ENCODE measurements around the gene C12orf54.
A peak's percentile ranks its signal among the peaks of the same experiment; 100 is the strongest.
"Not testable (repeated sequence)": the region's sequence is repeated elsewhere in the genome, so short reads cannot be mapped to it uniquely, and the experiment has no call there.

C12orf54 gene

DNA sequence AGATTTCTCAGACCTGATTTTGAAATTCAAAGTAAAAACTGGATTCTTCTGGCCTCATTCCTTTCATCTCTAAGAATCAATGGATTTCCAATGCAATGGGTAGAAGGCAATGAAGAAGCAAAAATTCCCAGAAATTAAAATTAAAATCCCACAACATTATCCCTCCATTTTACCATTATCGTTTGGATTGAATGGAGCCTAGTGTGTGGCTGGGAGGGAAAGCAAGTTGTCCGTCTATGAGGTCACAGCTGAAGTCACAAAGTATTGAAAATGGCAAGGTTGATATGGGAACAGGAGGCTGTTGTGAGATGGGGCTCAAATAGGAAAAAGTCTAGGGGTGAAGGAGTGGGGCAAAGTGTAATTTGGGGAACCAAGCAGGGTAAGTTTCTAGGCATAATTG lies at the start of gene C12orf54:
TSS of gene C12orf54 (plus strand) at position 301 of the 400 bp plus-strand sequence. CDS start 799 bp downstream, outside the sequence.
- no peak for DNase-seq (ENCODE audit: low spot score)

DNA sequence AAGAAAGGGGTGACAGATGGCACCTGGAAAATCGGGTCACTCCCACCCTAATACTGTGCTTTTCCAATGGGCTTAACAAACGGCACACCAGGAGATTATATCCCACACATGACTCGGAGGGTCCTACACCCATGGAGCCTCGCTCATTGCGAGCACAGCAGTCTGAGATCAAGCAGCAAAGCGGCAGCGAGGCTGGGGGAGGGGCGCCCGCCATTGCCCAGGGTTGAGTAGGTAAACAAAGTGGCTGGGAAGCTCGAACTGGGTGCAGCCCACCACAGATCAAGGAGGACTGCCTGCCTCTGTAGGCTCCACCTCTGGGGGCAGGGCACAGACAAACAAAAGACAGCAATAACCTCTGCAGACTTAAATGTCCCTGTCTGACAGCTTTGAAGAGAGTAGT lies 48.3 kb upstream of the C12orf54 start:
- DNase-seq (ENCODE audit: low spot score), result not testable (repeated sequence)

DNA sequence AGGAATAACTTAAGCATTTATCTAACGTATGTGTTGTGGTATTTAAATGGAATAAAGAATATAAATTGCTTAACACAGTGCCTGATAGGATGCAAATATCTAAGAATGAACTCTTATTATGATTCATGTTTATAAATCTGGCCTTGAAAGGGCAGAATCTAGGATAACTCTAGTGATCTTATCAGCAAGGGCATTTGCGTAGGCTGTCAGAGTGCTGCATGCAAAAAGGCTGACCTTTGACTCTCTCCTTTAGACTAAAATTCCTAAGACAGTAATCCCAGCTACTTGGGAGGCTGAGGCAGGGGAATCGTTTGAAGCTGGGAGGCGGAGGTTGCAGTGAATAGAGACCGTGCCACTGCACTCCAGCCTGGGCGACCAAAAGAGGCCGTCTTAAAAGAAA lies 41.2 kb upstream of the C12orf54 start:
- DNase-seq (ENCODE audit: low spot score), result no peak

DNA sequence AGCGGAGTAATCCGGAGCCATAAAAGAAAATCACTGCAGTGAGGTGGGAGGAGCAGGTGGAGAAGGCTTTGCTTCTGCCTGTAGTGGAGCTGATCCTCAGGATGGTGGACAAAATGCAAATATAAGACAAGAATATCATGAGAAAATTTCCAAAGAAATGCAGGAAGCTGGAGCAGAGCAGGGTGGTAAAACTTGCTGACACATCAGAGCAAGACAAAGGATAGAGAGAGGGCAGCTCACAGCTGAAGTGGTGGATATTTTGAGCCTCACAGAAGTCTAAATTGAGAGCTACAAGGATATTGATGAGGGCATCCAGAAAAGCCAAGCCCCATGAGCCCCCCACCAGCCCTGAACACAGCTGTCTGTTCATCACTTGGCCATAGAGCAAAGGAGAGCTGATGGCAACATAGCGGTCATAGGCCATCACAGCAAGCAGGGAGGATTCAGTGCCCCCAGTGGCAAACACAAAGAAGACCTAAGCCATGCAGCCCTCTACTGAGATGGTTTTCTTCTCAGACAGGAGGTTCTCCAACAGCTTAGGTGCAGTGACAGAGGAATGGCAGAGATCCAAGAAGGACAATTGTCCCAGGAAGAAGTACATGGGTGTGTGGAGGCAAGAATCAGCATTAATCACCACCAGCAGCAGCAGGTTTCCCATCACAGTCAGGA lies 40.0 kb upstream of the C12orf54 start:
- DNase-seq (ENCODE audit: low spot score), result no peak

DNA sequence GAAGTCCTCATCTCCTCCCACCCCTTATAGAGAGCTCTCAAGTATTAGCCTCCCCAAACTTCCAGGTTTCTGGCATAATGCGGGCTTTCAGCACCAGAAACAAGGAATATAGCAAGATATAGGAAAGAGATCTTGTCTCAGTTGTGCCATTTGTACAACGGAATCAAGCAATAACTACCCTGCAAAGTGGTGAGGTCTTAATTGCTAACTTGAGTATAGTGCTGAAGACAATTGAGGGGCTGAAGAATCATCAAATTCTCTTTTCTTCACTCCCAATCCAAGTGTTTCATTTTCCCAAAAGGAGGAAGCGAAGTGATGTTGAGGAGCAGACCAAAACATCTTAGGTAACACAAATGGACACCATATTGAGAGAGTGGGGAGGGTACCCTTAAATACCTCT lies 36.8 kb upstream of the C12orf54 start:
- DNase-seq (ENCODE audit: low spot score), result no peak

DNA sequence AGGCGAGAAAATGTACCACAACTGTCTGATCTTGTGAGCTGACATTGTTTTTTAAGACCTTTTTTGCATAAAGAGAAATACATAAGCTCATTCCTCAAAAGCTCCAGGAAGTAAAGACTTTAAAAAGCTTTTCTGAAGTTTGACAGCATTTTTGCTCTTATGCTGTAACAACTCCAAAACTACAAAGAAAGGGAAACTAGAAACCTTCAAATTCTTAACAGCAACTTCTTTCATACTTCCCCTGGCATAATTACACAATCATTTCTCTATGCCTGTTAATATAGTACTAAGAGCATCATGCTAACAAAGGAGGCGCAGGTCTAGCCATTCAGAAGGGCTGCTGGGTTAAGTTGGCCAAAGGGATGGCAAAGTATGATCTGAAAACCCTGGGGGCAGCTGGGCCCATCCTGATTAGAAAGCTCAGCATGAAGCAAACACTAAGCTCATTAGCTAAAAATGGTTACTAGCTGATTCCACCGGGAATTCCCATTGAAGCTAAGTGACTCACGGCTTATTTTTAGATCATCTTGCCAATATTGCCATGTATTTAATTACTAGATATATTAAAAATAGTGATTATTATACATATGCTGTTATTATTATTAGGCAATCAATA lies 36.0 kb upstream of the C12orf54 start:
- DNase-seq (ENCODE audit: low spot score), result no peak

DNA sequence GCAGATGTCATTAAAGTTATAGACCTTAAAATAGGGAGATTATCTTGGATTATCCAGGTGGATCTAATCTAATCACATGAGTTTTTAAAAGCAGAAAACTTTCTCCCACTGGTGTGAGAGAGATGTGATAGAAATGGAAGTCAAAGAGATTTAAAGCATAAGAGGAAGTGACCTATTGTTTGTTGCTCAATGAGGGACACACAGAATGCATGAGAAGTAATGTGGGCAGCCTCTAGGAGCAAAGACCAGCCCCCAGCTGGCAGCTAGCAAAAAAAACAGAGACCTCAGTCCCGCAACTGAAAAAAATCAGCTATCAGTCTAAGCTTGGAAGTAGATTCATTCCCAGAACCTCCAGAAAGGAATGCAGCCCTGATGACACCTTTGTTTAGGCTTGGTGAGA lies 34.5 kb upstream of the C12orf54 start:
- DNase-seq (ENCODE audit: low spot score), result no peak

DNA sequence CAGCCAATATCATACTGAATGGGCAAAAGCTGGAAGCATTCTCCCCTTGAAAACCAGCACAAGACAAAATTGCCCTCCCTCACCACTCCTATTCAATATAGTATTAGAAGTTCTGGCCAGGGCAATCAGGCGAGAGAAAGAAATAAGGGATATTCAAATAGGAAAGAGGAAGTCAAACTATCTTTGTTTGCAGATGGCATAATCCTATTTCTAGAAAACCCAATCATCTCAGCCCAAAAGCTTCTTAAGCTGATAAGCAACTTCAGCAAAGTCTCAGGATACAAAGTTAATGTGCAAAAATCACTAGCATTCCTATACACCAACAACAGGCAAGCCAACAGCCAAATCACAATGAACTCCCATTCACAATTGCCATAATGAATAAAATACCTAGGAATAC lies 30.9 kb upstream of the C12orf54 start:
- no peak for DNase-seq (ENCODE audit: low spot score)

DNA sequence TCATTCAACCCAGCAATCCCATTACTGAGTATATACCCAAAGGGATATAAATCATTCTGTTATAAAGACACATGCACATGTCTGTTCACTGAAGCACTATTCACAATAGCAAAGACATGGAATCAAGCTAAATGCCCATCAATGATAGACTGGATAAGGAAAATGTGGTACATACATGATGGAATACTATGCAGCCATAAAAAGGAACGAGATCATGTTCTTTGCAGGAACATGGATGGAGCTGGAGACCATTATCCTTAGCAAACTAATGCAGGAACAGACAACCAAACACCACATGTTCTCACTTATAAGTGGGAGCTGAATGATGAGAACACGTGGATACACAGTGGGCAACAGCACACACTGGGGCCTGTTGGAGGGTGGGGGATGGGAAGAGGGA lies 29.3 kb upstream of the C12orf54 start:
- not testable (repeated sequence) for DNase-seq (ENCODE audit: low spot score)

DNA sequence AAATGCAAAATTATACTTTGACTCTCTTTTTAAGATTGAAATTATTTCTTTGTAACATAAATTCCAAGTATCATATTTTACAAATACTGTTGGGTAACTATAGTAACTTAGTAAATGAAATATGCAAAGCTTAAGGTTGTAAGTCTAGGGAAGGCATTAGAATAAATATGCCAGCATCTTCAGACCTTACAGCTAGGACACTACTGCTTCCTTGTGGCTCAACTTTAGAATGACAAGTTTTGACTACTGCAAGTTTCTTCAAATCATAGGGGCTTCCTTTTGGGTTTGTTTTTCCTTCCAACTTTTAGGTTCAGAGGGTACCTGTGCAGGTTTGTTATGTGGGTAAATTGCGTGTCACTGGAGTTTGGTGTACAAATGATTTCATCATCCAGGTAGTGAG lies 27.6 kb upstream of the C12orf54 start:
- peak; percentile 37 for DNase-seq (ENCODE audit: low spot score)

DNA sequence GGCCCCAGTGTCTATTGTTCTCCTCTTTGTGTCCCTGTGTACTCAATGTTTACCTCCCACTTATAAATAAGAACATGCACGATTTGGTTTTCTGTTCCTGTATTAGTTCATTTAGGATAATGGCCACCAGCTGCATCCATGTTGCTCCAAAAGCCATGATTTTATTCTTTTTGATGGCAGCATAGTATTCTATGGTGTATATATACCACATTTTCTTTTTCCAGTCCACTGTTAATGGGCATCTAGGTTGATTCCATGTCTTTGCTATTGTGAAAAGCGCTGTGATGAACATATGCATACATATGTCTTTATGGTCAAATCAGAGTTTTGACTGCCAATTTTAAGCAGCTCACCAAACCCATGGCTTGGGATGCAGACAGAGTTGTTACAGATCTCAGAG lies 27.2 kb upstream of the C12orf54 start:
- DNase-seq (ENCODE audit: low spot score), result no peak

DNA sequence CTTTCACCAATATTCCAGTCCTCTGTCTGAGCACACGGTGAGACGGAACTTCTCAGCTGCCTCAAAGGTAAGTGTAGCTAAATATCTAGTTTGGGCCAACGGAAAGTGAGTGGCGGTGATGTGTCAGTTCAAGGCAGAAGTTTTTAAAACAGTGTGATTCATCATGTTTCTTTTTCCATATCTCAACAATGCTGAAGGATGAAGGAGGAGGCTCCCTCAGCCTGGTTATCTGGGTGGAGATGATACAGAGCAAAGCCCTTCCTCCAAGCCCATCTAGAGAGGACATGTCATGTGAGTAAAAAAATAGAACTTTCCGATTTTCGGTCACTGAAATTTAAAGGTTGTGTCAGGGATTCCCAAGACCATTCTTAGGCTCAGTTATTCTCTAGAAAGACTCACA lies 23.0 kb upstream of the C12orf54 start:
- DNase-seq (ENCODE audit: low spot score), result no peak

DNA sequence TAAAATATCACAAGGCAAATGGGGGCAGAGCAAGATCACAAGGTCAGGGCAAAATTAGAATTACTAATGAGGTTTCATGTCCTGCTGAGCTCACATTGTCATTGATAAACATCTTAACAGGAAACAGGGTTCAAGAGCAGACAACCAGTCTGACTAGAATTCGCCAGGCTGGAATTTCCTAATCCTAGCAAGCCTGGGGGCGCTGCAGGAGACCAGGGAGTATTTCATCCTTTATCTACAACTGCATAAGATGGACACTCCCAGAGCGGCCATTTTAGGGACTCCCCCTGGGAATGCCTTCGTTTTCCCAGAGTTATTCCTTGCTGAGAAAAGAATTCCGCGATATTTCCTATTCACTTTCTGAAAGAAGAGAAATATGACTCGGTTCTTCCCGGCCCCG lies 13.3 kb upstream of the C12orf54 start:
- not testable (repeated sequence) for DNase-seq (ENCODE audit: low spot score)

DNA sequence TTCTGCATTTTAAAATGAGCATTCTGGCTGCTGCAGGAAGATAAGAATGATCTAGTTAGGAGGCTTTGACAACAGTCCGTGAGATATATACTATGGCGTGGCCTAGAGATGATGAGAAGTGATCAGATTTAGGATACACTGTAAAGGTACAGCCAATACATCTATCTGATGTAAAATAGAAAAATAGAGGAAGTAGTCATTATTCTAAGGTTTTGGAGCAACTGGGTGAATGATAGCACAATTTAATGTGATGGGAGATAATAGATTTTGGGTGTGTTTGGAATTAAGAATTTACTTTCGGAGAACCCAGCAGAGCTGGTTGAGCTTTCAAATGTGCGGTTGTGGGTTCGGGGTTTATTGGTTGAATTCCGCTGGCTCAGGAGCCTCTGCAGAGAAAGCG lies 10.0 kb upstream of the C12orf54 start, which contains the start of gene ANP32D:
TSS of gene ANP32D (plus strand) at position 301 of the 400 bp plus-strand sequence. CDS start 106 bp downstream, outside the sequence.
- no peak for DNase-seq (ENCODE audit: low spot score)

DNA sequence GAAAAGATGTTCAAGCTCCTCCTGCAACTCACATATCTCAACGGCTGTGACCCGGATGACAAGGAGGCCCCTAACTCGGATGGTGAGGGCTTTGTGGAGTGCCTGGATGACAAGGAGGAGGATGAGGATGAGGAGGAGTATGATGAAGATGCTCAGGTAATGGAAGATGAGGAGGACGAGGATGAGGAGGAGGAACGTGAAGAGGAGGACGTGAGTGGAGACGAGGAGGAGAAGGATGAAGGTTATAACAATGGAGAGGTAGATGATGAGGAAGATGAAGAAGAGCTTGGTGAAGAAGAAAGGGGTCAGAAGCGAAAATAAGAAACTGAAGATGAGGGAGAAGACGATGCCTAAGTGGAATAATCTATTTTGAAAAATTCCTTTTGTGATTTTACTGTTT lies 9.2 kb upstream of the C12orf54 start:
- DNase-seq (ENCODE audit: low spot score), result no peak

DNA sequence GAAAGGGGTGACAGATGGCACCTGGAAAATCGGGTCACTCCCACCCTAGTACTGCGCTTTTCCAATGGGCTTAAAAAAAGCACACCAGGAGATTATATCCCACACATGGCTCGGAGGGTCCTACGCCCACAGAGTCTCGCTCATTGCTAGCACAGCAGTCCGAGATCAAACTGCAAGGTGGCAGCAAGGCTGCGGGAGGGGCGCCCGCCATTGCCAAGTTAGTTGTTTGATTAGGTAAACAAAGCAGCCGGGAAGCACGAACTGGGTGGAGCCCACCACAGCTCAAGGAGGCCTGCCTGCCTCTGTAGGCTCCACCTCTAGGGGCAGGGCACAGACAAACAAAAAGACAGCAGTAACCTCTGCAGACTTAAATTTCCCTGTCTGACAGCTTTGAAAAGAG lies 7.8 kb upstream of the C12orf54 start:
- not testable (repeated sequence) for DNase-seq (ENCODE audit: low spot score)

DNA sequence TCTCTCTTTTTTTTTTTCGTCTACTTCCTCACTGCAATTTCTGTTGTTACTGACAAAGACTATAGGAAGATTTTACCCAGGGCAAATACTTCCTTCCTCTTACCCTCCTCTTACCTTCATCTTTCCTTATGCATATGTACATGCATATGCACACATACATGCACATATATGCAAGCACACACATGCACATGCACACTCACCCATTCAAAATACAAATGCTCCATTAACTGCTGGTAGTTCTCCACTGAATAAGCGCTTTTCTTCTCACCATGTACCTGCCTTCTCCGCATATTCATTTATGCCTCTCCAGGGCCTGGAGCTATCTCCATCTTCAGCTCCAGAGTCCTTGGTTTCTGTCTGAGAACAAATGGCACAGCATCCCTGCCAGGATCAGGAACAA lies 632 bp downstream of the C12orf54 start:
- no peak for DNase-seq (ENCODE audit: low spot score)

DNA sequence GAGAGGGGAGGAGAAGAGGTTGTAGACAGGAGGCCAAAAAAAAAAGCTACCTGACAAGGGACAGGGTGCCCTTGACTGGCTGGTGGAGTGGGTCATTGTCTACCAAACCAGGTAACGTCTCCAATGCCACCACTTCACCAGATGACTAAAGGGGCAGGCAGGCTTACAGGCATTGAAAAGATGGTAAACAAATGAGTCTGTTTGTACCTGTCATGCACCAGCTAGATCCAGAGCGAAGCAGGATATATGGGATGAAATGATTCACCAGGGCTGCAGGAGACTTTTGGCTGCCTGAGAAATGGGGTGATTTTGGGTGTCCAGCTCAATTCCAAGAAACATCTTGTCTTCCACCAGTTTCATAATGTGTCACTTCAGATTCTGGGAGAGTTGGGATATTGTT lies 4.0 kb downstream of the C12orf54 start:
- no peak for DNase-seq (ENCODE audit: low spot score)

DNA sequence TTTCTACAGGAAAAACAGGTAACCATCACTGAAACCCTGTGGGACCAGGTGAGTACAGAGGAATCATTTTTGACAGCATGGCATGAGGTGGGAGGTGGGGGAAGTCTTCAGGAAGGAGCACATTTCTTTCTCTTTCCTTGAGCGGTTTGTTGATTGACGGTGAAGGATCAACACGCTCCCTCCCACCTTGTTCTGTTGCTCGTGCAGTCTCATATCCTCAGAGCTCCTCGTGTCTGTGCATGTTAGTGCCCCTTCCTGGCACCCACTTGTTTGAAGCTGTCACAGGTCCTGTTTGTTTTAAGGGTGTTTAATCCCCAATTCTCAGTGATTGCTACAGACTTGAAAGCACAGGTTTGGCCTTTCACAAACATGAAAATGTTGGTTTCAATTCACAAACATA lies 4.4 kb downstream of the C12orf54 start:
- DNase-seq (ENCODE audit: low spot score), result no peak

DNA sequence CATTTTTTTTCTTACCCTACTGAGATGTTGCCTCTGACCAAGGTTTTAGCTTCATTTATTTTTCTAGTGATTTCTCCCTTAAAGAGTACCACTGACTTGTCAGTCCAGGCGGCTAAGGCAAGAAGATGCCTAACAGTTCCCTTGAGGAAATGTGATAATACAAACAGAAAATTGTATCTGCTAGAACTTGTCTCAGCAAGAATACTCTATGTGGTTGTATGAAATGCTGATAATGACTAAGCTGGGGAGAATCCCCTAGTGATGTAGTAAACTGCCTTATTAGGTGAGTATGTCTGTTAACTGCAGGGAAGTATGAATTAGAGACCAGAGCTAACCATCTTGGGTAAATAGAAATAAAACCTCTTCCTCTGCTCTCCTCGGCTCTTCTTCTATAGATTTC lies 6.7 kb downstream of the C12orf54 start:
- no peak for DNase-seq (ENCODE audit: low spot score)

DNA sequence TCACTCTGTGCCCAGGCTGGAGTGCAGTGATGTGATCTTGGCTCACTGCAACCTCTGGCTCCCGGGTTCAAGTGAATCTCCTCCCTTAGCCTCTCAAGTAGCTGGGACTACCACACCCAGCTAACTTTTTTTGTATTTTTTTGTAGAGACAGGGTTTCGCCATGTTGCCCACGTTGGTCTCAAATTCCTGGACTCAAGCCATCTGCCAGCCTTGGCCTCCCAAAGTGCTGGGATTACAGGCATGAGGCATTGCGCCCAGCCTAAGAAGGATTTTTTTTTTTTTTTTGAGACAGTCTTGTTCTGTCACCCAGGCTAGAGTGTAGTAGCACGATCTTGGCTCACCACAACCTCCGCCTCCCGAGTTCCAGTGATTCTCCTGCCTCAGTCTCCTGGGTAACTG lies 7.2 kb downstream of the C12orf54 start:
- not testable (repeated sequence) for DNase-seq (ENCODE audit: low spot score)

DNA sequence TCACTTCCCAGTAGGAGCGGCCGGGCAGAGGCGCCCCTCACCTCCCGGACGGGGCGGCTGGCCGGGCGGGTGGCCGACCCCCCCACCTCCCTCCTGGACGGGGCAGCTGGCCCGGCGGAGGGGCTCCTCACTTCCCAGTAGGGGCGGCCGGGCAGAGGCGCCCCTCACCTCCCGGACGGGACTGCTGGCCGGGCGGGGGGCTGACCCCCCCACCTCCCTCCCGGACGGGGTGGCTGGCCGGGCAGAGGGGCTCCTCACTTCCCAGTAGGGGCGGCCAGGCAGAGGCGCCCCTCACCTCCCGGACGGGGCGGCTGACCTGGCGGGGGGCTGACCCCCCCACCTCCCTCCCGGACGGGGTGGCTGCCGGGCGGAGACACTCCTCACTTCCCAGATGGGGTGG lies 18.0 kb downstream of the C12orf54 start:
- DNase-seq (ENCODE audit: low spot score), result not testable (repeated sequence)

DNA sequence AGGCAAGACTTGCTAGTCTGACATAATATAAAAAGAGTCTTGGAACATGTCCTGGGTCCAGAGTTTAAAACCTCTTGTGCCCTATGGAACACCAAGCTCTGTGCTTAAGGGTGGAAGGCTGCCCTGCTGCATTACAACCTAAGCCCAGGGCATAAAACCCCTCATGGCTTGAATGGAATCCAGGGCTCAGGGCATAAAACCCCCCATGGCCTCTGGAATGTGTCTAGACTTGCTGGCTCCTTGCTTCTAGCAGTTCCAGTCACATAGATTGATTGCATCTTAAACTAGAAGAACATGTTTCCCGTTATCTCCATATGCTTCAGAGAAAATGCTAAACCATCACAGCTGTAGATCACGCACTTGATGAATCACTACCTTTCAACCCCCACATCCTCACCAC lies 24.5 kb downstream of the C12orf54 start:
- DNase-seq (ENCODE audit: low spot score), result not testable (repeated sequence)

DNA sequence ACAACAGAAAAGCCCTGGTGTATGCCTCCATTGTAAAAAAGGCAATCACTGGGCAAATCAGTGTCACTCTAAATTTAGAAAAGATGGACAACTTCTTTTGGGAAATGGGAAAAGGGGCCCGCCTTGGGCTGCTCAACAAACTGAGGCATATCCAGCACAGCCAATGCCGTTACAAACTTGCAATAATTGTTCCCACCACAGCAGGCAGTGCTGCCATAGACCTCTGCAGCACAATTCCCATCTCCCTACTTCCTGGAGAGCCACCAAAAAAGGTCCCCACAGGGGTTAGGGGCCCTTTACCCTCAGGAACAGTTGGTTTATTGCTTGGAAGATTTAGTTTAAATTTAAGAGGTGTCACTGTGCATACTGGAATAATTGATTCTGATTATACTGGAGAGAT lies 26.7 kb downstream of the C12orf54 start:
- DNase-seq (ENCODE audit: low spot score), result no peak

Data from AG20443 (cell line).